Activated T-helper 1 cell treated with Interleukin-2 at 50 U/mL for 16 hours (primary cell): ENCODE measurements around the gene PTPN7.
"Not testable (repeated sequence)": the region's sequence is repeated elsewhere in the genome, so short reads cannot be mapped to it uniquely, and the experiment has no call there.

ENCODE experiments used
- DNase-seq: peaks from one replicate; pipeline ENCODE4 v3.0.0-alpha.2; 2020; ENCODE audit warnings: low read depth

PTPN7 gene

DNA sequence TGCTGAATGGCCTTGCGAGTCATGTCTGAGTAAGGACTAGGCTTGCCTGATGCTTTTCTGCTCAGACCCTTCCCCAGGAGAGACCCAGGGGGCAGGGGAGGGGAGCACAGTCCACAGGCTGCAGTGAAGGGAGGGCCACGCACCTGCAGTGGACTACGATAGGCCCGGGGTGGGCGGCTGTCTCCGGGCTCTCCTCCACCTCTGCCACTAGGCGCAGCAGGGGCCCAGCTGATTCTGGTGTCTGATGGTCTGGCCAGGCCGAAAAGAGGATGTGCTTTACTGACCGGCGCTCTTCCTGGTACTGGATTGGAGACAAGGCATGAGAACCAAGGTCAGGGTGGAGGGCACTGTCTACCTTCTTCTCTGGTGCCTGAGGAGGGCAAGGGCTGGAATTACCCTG lies 8.0 kb downstream of the PTPN7 start:
- DNase-seq = no peak

DNA sequence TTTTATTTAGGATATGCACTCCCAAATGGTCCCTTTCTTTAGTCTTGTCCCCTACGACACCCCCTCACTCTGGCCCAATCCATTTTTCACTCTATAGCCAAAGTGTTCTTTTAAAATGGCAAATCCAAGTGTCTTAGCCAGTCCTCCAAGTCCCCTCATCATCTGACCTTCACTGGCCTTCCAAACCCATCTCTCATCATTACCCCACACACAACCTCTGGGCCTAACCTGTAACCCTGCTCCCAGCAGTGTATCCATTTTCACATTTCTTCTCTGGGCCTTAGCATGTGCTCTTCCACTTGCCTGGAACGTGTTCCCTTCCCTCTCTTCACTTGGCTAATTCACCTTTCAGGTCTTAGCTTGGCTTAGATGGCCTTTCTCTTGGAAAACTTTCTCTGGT lies 9.4 kb downstream of the PTPN7 start:
- no peak for DNase-seq

DNA sequence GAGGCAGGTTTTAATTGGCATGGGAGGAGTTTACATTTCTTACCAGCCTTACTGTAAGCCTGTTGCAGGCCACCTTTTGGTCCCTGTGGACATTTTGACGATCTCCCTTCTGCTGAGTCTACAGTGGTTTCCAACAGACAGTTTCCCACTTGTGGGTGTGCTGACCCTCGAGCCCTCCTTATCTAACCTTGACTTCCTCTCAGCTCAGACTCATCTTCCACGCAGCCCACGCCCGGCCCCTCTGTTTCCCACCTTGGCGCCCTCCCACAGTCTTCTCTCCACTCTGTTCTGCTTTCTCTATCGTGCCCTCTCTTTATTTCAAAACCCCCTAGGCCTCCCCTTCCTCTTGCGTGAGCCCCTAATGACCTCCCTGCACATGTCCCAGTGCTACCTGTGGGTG lies 9.8 kb downstream of the PTPN7 start:
- DNase-seq = no peak

DNA sequence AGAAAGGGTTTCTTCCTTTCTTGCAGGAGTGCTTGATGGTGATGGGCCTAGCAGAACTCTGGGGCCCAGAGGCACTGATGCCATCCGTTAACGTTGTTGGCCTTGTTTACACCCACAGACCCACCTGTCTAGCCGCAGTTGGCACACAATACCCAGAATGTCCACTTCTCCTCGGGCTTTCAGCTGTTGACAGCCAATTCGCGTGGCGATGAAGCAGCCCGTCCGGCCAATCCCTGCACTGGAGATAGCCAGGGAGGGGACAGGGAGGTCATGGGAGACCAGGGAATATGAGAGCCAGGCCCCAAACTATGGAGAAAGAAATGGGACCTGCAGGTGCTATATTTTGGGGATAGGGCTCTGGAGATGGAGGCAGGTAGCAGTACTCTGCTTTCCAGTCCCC lies 10.2 kb downstream of the PTPN7 start:
- DNase-seq = no peak

DNA sequence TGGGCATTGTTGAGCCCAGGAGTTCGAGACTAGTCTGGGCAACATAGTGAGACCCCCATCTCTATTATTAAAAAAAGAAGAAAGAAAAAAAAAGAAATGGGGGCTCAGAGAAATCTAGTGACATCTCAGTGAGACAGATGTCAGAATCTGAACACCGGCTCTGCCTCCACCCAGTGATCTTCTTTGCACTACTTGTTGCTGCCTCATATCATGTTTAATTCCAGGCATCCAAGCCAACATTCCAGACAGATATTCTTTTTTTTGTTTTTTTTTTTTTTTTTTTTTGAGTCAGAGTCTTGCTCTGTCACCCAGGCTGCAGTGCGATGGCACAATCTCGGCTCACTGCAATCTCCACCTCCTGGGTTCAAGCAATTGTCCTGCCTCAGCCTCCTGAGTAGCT lies 10.8 kb downstream of the PTPN7 start:
- no peak for DNase-seq

DNA sequence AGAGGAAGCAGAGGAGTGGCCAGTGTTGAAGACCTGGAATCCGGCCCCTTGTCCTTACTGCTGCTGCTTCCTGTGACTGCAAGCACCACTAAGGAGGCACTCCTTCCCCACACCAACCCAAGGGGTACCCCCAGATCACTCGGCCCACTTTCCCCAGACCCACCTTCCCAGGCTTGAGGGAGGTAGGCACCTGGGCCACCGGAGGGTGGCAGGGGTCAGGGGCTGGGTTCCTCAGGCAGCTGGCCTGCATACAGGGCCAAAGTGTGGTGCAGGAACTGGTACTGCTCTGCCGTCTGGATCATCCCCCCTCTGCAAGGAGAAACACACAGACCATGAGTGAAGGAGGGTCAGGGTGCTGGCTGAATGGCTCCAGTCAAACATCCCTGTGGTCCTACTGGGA lies 12.0 kb downstream of the PTPN7 start:
- DNase-seq = no peak

DNA sequence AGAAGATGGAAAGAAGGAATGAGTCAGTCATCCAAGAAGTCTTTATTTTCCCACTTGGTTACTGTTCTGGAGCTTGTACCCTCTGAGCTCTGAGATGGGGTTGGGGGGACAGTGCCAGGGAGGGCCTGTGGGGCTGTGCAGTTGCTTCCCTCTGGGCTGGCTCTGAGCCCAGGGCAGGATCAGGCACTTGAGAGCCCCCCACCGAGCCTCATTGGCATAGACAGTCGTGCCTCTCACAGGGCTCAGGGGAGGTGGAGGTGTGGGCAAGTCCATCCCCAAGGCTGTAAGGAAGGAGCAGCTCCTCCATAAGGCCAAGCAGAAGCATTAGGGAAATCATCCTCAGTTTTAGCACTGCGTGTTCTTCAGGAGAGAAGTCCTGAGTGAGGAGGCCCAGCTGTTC lies 13.4 kb downstream of the PTPN7 start:
- no peak for DNase-seq

DNA sequence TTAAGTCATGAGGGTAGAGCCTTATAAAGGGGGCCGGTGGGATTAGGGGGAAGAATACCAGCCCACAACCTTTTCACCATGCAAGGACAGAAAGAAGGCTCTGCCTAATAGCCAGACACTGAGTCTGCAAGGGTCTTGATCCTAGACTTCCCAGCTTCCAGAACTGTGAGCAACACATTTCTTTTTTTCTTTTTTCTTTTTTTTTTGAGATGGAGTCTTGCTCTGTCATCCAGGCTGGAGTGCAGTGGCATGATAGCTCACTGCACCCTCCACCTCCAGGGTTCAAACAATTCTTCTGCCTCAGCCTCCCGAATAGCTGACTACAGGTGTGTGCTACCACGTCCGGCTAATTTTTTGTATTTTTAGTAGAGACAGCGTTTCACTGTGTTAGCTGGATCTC lies 14.1 kb downstream of the PTPN7 start:
- DNase-seq = no peak

DNA sequence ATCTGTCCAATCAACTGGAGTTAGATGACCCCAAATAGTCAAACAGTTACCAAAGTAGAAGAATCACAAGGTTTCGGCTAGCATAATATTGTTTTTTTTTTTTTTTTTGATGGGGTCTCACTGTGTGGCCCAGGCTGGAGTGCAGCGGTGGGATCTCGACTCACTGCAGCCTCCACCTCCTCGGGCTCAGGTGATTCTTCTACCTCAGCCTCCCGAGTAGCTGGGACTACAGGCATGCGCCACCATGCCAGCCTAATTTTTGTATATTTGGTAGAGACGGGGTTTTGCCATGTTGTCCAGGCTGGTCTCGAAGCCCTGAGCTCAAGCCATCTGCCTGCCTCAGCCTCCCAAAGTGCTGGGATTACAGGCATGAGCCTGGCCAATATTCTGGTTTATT lies 14.7 kb downstream of the PTPN7 start:
- DNase-seq = not testable (repeated sequence)

DNA sequence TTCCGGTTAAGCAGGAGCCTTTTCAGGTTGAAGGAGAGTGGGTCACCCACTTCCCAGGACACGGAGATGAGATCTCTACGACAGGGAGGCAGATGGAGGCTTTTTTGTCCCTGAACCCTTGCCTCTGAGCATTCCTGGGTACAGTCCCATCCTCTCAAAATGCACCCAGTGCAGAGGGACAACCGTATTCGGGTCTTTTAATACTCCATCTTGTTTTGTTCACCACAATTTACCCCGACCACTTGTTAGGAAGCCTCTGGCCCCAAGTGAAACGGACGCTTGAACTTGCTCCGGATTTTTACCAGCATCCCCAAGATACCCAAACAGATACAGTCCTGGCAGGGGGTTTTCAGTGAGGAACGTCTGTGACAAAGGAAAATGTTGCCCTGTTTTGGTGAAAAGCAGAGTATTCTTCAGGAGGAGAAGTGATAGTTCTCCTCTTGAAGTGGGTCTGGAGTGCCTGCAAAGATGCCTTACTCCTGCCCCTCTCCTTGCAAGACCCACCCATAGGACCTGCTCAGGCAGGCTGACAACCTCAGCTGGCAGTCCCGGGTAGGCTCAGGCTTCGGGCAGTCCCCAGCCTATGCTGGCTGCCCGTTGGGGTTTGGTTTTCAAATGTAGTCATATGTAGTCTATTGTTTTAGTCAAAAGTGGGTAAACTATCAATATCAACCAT lies 15.2 kb downstream of the PTPN7 start:
- DNase-seq = no peak

DNA sequence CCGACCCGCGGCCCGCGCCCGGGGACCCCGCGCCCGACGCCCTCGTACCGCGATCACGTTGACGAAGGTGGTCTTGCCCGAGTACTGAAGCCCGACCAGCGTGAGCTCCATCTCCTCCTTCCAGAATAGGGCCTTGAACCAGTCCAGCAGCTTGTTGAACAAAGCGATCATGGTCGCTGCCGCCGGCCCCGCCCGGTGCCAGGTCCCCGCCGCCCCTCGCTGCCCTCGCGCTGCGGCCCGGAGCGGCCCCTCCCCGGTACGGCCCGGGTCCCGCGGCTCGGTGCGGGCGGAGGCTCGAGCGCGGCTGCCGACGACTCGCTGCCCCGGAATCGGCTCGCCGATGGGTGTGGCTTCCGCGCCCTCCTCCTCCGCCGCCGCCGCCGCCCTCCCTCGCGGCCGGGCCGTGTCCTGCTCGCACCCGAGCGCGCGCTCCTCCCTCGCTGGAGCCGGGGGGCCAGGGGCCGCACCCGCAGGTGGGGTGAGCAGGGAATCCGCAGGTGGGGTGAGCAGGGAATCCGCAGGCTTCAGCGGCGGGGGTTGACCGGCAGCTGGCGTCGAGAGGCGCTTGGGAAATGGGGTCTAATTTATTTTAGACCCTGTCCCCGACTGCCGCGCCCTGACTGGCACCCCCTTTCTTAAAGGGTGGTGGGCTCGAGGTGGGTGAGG lies 15.9 kb downstream of the PTPN7 start, which contains the start of gene ARL8A:
ARL8A (minus strand) TSS at position 336 of the 666 bp plus-strand sequence; CDS start at position 171, 165 bp downstream.
- DNase-seq = peak; percentile 53

DNA sequence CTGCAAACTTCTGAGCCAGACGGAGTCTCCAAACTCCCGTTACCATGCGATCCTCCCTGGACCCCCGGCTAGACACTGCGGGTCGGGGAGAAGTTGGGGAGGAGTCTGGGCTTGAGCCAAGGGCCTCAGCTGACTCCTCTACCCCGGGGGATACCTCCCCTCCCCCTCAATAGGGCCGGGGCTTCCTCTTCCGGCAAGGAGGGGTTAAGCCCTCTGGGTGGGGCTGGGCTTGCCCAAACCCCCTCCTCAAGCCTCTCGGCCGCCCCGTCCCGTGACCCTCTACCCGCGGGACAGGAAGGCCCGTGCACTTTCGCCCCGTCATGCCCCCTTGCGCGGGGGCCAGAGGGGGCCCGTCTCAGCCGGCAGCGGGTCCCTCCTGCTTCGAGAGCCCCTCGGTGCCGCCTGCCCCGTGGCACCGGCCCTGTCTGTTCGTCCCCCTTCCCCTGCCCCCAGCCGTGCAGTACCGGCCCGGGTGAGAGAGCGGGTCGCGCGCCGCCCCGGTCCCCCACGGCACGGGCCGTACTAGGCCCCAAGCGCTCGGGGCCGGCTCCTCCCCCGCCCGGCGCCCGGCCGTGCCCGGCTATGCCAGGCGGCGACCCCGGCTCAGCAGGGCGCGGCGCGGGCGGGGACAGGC lies 16.5 kb downstream of the PTPN7 start:
- DNase-seq = no peak

DNA sequence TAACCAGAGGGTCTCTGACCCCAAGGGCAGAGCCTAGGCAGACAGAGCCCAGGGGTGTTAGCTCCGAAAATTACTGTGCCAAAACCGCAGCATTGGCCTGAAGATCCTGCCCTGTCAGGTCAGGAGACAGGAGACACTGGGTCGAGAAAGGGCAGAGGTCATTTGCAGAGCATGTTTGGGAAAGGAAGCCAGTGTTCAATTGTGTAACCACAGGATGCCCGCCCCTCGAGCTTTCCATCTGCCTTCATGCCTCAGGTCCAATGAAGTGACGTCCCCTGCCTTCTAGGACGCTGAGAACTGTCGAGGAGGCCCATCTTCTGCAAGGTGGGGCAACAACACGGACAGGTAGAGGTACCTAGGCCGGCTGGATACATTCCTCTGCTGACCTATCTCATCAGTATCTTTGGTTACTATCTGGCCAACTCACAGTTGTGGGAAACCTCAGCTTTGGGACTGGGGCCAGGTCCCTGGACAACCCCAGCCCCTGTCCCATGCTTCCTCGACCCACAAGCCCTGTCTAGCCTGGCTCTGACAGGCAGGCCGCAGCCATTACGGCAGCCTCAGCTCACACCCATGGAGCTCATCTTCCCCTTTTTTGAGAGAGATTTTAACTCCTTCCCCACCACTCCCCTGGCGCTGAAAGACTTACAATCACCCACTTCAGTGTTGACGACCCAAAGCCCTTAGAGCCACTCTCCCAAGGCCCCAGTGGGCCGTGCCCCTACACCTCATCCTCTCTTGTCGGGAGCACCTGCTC lies 17.2 kb downstream of the PTPN7 start:
- no peak for DNase-seq

DNA sequence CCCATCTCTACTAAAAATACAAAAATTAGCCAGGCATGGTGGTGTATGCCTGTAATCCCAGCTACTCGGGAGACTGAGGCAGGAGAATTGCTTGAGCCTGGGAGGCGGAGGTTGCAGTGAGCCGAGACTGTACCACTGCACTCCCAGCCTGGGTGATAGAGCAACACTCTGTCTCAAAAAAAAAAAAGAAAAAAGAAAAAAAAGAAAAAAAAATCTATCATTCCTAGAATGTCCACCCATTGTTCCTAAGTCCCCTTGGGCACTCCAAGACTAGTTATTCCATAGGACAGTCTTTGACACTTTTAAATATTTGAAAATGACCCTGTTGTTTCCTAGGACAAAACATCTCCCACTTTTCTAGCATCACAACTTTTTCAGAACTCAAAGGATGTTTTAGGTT lies 18.9 kb downstream of the PTPN7 start:
- not testable (repeated sequence) for DNase-seq

DNA sequence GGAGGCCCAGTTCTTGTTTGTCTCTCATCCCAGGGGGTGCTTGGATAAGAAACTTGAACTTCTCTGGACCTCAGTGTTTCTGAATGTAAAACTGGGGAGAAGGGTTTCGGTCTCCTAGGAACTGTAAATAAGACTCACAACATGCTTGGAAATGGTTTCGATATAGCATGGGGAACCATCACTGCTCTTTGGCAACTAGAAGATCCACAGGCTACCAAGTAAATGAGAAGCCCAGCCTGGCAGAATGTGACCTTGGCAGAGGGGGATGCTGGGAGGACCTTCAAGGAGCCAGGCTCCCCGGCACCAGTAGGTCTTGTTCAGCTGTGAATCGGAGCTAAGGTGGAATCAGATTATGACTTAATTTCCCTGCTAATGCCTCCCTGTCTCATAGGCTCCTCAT lies 19.6 kb downstream of the PTPN7 start:
- no peak for DNase-seq

DNA sequence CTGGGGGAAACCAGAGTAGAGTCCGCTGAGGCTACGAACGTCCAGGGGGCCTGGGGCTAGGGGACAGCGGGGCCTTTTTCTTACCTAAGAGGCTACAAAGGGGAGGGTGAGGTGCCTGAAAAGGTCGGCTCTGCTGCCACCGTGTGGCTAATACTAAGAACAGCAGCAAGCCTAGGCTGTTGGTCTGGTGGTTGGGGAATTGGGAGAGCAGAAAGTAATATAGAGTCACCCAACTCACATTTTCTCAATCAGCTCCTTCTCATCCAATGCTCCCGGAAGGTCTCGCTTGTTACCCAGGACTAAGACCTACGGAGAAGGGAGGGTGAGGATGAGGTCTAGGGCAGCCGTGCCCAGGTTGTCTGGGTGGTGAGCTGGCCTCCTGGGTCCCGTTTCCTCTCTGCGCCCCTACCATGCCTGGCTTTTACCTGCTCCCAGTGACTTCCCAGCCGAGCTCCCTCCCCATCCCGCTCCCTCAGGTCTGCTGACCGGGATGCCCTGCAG lies 25.1 kb downstream of the PTPN7 start:
- peak; percentile 21 for DNase-seq

DNA sequence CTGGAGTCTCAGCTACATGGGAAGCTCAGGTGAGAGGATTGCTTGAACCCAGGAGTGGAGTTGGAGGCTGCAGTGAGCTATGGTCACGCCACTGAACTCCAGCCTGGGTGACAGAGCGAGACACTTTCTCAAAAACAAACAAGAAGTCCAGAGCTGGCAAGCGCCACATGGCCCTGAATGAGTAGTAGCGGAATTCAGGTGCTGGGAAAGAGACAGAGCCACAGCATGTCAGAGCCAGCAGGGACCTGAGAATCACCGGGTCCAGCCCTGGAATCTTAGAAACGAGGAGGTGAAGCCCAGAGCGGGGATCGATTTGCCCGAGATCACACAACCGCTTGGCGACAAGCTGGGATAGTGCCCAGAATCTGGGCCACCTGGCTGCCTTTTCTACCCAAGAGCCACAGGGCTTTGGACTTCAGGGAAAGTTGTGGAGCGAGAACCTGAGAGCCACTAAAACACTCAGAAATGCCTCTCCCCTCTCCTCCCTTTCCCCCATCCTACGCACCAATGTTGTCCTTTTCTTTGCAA lies 25.7 kb downstream of the PTPN7 start:
- DNase-seq = no peak

DNA sequence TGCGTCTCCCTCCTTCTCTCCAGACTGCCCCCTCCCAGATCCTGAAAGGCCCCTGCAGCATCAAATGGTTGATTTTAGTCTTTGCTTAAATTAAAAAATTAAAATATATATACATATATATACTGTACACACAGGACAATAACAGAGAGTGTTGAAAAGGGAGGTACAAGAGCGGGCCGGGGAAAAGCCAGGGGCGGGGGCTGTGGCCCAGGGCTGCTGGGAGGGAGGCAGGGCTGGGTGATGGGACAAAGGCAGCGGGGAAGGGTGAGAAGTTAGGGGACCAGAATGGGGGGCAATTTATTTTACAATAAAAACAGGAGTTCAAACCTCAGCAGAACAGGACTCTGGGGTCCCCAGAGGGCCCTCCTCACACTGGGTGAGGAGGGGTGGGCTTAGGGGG lies 26.4 kb downstream of the PTPN7 start:
- no peak for DNase-seq

DNA sequence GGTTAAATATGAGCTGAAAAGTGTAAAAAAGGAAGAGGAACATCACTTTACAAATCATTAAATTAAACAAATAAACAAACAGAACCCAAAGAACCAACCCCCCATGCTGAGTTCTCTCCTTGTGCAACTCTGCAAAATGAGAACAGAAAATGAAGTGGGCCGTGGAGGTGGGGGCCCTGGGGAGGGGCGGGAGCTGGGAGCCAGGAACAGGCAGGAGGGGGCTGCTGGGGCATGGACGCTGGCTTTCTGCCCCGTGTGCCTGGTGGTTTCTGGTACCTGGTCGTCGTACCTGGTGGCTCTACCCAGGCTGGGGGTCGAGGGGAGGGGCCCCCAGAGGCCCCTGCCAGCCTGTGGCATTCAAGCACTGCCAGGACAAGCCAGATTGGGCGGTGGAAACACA lies 26.9 kb downstream of the PTPN7 start:
- no peak for DNase-seq

DNA sequence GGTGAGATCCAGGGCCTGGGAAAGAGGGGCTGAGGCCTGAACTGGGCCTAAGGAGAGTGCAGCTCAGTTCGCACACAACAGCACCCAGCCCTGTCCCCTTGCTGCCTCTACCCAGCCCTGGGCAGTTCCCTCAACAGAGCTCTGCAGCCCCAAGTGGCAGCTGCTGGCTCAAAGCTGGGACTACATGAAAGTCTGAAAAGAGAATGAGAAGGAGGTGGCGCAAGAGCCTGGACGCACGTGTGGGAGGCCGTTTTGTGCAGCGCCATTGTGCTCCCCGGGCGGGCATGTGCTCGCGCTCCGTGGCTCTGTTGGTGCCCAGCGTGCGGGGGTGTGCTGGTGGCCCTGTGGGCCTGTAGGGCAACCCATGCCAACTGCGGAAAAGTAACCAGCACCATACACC lies 27.4 kb downstream of the PTPN7 start:
- no peak for DNase-seq

DNA sequence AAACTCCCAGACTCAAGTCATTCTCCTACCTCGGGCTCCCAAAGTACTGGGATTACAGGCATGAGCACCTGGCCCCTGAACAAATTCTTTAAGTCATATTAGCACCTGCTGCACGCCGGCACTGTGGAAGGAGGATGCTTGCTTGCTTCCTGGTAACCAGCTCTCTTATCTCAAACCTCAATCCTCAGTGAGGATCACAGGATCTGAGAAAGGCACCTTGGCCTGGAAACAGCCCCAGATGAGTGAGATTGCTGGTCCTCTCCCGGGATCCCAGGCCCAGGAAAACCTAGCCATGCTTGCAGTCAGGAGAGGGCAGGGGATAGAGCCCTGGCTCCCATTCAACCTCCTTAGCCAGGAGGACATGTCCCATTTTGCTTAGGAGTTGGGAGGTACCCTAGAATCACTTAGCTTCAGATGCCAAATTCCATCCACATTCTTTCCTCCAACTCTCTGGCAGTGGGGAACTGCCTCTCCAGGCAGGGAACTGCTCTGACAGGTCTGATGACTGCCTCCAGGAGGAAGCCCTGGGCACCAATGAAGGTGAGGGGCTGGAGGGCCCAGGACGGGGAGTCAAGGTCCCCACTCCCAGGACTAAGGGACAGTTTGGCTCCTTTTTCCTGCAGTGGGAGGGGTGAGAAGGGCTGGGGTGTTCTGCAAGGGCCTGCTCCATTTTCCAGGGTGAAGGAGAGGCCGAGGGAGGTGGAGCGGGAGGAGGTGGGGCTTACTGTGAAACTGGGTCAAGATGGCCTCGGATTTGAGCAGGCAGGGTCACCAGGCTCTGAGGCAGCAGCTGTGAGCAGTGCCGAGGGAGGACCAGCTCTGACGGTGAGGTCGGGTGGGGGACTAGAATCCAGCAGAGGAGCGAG lies 28.2 kb downstream of the PTPN7 start:
- DNase-seq = no peak
